ENCODE results near the gene ZNF578.
"Not testable (repeated sequence)": the region's sequence is repeated elsewhere in the genome, so short reads cannot be mapped to it uniquely, and the experiment has no call there.

The ZNF578 gene

DNA sequence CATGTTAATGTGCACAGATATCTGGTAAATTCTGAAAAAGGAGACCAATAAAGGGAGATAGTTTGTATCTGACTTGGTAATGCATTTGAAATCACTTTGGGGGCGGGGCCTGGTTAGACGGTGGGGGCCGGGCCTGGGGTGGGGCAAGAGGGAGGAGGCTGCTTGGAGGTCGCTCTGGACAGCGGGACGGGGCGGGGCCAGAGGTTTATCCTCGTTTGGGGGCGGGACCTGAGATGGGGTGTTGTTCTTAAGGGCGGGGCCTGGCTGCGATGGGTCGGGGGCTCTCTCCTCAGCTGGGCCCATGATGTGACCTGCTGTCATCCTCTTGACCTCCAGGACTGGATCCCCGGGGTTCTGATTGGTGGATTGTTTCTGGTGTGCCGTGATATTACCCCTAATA lies 69.2 kb downstream of the ZNF578 start:
- DNase-seq (ENCODE audit: low spot score) = no peak
- TF ChIP-seq, protein P1, sequence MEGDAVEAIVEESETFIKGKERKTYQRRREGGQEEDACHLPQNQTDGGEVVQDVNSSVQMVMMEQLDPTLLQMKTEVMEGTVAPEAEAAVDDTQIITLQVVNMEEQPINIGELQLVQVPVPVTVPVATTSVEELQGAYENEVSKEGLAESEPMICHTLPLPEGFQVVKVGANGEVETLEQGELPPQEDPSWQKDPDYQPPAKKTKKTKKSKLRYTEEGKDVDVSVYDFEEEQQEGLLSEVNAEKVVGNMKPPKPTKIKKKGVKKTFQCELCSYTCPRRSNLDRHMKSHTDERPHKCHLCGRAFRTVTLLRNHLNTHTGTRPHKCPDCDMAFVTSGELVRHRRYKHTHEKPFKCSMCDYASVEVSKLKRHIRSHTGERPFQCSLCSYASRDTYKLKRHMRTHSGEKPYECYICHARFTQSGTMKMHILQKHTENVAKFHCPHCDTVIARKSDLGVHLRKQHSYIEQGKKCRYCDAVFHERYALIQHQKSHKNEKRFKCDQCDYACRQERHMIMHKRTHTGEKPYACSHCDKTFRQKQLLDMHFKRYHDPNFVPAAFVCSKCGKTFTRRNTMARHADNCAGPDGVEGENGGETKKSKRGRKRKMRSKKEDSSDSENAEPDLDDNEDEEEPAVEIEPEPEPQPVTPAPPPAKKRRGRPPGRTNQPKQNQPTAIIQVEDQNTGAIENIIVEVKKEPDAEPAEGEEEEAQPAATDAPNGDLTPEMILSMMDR (IDR thresholded peaks at IDR 0.05; ENCODE audit: extremely low read depth, missing control alignments) = no peak

DNA sequence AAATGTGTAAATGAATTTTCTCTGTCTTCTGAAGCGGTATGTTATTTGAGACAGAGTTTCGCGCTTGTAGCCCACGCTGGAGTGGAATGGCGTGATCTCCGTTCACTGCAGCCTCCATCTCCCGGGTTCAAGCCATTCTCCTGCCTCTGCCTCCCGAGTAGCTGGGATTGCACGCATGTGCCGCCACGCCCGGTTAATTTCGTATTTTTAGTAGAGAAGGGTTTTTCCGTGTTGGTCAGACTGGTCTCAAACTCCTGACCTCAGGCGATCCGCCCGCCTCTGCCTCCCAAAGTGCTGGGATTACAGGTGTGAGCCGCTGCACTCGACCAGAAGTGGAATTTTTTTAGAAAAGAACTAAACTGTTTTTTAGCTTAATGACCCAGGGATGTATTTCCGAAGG lies 70.7 kb downstream of the ZNF578 start:
- DNase-seq (ENCODE audit: low spot score) = no peak
- TF ChIP-seq, protein P1 (IDR thresholded peaks at IDR 0.05; ENCODE audit: extremely low read depth, missing control alignments) = no peak

DNA sequence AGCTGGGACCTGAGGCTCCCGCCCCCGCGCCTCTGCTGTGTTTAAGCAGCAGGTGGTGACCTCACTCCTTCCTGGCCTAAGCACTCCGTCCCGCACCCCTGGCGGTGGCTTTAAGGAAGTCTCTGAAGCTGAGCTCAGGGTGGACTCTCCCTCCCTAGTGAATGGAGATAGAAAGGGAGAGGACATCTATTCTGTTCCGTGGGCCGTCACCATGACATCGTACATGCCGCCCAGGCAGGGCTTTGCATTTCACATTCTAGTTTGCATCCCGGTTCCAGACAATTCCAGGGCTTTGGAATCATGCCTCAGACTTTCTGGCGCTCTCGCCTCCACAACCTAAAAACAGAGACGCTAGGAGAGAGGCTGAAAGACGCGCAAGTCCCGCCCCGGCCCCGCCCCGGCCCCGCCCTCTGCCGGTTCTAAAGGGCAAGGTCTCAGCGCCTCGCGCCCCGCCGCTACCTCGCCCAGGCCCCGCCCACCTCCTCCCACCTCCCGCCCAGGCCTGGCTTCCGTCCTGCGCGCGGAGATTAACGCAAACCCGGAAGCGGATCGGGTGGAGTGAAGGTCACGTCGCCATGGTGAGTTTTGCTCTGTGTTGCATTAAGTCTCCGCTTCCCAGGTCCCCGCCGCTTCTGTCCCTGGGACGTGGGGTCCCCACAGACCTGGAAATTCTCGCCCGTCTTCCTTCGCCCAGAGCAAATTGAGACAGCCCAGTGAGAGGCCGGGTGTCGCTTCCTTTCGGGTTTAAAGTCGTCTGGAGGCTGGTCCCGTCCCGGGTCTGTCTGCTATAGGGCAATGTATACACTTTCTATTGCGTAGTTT lies 74.0 kb downstream of the ZNF578 start, which contains the start of gene ZNF808:
TSS of gene ZNF808 (plus strand) at position 535 of the 822 bp plus-strand sequence. CDS start 15,617 bp downstream, outside the sequence.
- DNase-seq (ENCODE audit: low spot score) = peak; percentile 89
- TF ChIP-seq, protein P1 (IDR thresholded peaks at IDR 0.05; ENCODE audit: extremely low read depth, missing control alignments) = peak; percentile 18

DNA sequence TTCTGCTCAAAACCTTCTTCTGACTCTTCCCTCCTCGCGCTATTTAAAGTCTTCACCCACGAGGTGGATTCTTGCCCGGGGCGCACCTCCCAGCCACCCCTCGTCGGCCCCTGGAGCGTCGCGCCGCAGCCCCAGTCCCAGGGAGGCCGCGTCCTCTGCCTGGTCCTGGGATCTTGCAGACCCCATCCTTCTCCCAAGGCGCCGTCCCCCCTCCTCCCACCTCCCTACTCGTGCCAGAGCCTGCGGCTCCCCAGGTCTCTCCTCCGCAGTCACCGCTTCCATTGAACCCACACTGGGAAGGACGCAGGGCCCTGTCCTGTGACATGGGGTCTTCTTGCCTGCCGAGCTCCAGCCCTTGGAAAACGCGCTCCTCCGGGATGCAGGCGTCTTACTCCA lies 74.6 kb downstream of the ZNF578 start:
- TF ChIP-seq, protein P1 (IDR thresholded peaks at IDR 0.05; ENCODE audit: extremely low read depth, missing control alignments) = no peak
- peak; percentile 11 for DNase-seq (ENCODE audit: low spot score)

DNA sequence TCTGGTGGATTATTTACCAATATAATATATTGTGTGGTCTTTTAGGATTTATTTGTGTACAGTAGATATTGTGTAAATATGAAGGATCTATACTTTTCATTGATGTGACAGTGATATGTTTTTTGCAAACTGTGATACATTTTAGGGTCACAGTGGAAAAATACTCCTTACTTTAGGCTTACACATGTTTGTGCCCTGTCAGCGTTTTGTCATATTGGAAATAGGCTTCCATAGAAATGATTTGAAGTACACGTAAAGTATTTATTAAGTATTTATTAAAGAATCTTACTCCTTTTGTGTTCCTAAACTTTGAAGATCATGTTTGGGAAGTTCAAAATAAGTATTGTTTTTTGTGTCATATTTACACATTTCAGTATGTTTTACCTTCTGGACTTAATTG lies 79.1 kb downstream of the ZNF578 start:
- DNase-seq (ENCODE audit: low spot score) = no peak
- TF ChIP-seq, protein P1 (IDR thresholded peaks at IDR 0.05; ENCODE audit: extremely low read depth, missing control alignments) = no peak

DNA sequence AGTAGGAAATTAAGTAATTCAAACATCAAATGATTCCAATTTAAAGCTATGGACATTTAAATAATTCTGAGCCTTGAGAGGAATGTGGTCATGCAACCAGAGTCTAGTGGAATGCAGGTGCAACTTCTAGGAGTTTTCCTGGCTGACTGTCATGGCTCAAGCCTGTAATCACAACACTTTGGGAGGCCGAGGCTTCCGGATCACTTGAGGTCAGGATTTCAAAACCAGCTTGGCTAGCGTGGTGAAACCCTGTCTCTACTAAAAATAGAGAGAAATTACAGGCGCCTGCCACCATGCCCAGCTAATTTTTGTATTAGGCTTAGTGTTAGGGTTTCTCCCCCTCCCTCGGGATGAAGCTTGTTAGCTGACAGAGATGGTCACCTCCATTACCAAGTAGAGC lies 80.5 kb downstream of the ZNF578 start:
- TF ChIP-seq, protein P1 (IDR thresholded peaks at IDR 0.05; ENCODE audit: extremely low read depth, missing control alignments) = no peak
- DNase-seq (ENCODE audit: low spot score) = no peak

DNA sequence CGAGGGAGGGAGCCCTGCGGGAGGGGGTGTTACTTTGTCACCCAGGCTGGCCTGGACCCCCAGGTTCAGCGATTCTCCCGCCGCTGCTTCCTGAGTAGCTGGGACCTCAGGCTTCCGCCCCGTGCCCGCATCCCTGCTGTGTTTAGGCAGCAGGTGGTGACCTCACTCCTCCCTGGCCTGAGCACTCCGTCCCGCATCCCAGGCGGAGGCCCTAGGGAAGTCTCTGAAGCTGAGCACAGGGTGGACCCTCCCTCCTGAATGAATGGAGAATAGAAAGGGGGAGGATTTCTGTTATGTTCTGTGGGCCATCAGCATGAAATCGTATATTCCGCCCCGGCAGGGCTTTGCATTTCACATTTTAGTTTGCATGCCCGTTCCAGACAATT lies 82.0 kb downstream of the ZNF578 start:
- DNase-seq (ENCODE audit: low spot score) = not testable (repeated sequence)

Data from GM20000 (cell line).